NCI-H1436 treated with DMSO at 0.1 percent for 48 hours (cell line): ENCODE measurements around the gene STMND1.
"Not testable (repeated sequence)": the region's sequence is repeated elsewhere in the genome, so short reads cannot be mapped to it uniquely, and the experiment has no call there.

ENCODE experiments used
- DNase-seq: peaks from one replicate; lab custom pipeline; 2025; lab: John Stamatoyannopoulos, UW

The STMND1 gene

GRCh38 chr6:17101422-17102257 is at the start of gene STMND1:
STMND1 (plus strand) TSS chr6:17102050; CDS start chr6:17102258, 208 bp downstream.
- DNase-seq: no peak

GRCh38 chr6:17054647-17055046 is 47.2 kb upstream of the STMND1 start:
- DNase-seq: no peak

DNA sequence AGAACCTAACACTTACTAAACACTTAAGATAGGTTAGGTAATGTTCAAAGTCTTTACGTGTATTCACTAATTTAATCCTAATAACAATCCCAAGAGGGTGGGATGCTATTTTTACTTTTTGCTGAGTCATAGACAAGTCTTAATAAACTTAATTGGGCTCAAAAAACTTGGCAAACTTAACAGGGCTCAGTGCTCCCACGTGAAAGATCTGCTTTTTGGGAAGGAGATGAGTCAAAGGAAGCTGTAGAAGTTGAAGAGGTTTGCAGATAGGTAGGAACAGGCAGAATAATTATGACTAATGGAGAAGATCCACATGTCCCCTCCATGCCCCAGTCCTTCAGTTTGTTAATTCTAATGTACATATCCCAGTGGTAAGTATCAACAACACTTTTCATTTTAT is 44.5 kb upstream of the STMND1 start:
- DNase-seq: no peak

DNA sequence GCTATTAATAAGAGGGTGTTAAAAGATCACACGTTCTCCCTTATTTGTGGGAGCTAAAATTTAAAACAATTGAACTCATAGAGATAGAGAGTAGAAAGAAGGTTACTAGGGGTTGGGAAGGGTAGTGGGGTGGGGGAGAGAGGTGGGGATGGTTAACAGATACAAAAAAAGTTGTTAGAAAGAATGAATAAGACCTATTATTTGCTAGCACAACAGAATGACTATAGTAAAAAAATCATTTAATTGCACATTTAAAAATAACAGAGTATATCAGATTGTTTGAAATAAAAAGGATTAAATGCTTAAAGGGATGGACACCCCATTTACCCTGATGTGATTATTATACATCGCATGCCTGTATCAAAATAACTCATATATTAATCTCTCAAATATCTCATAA is 43.3 kb upstream of the STMND1 start:
- DNase-seq: no peak

GRCh38 chr6:17059022-17059421 is 42.8 kb upstream of the STMND1 start:
- DNase-seq: no peak

GRCh38 chr6:17059850-17060249 is 42.0 kb upstream of the STMND1 start:
- DNase-seq: no peak

GRCh38 chr6:17061097-17061496 is 40.8 kb upstream of the STMND1 start:
- DNase-seq: no peak

- DNase-seq: no peak
Measured at GRCh38 chr6:17062871-17063440, 38.9 kb upstream of the STMND1 start.

- DNase-seq: no peak
Measured at GRCh38 chr6:17064975-17065374, 36.9 kb upstream of the STMND1 start.

DNA sequence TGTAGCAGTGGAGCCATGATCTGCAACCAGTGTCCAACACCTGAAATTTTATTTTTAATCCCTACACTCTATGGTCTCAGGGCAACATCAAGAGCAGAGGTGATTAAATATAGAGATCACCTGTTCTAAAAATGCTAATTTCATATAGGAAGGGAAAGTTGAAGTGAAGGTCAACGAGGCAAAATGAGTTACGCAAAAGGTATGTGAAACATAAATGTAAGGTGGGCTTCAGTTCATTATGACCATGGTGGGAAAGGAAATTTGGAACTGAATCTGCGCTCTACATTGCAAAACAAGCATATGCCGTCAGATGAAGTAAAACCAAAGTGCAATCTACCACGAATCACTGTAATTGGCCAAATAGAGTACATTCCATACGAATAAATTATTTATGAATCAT is 35.2 kb upstream of the STMND1 start:
- DNase-seq: no peak

DNA sequence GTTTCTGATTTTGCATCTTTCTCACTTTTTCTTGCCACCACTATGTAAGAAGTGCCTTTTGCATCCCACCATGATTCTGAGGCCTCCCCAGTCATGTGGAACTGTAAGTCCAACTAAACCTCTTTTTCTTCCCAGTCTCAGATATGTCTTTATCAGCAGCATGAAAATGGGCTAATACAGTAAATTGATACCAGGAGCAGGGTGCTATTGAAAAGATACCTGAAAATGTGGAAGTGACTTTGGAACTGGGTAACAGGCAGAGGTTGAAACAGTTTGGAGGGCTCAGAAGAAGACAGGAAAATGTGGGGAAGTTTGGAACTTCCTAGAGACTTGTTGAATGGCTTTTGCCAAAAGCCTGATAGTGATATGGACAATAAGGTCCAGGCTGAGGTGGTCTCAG is 32.9 kb upstream of the STMND1 start:
- DNase-seq: not testable (repeated sequence)

DNA sequence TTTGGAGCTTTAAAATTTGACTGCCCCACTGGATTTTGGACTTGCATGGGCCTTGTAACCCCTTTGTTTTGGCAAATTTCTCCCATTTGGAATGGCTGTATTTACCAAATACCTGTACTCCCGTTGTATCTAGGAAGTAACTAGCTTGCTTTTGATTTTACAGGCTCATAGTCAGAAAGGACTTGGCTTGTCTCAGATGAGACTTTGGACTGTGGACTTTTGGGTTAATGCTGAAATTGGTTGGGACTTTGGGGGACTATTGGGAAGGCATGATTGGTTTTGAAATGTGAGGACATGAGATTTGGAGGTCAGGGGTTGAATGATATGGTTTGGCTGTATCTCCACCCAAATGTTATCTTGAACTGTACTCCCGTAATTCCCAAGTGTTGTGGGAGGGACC is 31.4 kb upstream of the STMND1 start:
- not testable (repeated sequence) for DNase-seq

- DNase-seq: not testable (repeated sequence)
Measured at GRCh38 chr6:17073596-17073995, 28.3 kb upstream of the STMND1 start.

GRCh38 chr6:17081273-17081672 is 20.6 kb upstream of the STMND1 start:
- DNase-seq: no peak

DNA sequence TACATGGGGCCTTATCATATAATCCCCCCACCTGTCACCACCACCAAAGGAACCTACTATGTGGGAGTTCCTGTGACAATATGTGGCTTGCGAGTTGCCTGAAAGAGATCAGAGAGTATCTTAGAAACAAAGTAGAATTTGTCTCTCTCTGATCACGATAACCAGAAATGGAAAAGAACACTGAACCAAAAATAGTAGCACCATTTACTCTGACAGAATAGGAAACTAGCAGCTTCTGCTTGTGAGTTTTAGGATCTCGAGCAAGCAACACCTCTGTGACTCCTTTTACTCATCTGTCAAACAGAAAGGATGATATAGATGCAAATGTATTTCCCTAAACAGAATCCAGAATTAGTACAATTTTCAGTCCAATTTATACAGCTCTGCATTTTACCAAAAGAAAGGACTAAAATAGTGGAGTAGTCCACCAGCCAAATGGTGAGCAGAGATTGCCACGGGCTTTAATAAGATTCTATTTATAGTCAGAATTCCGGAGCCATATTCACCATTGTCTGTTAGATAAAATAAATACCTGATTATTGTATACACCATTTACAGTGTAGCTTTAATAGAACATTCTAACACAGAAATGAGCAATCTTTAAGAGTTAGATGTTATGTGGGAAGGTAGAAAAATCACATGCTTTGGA is 19.9 kb upstream of the STMND1 start:
- no peak for DNase-seq

- DNase-seq: no peak
Measured at GRCh38 chr6:17083397-17083796, 18.5 kb upstream of the STMND1 start.

DNA sequence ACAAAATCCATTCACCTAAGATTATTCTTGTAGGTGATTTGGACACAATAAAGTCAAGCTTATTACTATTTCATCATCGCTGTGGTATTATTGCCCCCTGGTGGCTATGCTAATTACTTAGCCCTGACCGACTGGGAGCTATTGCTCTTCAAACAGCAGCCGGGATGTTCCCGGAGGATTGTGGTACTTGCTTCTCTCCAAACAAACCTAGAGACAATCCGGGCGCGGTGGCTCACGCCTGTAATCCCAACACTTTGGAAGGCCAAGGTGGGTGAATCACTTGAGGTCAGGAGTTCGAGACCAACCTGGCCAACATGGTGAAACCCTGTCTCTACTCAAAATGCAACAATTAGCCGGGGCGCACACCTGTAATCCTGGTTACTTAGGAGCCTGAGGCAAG is 15.4 kb upstream of the STMND1 start:
- DNase-seq: no peak

DNA sequence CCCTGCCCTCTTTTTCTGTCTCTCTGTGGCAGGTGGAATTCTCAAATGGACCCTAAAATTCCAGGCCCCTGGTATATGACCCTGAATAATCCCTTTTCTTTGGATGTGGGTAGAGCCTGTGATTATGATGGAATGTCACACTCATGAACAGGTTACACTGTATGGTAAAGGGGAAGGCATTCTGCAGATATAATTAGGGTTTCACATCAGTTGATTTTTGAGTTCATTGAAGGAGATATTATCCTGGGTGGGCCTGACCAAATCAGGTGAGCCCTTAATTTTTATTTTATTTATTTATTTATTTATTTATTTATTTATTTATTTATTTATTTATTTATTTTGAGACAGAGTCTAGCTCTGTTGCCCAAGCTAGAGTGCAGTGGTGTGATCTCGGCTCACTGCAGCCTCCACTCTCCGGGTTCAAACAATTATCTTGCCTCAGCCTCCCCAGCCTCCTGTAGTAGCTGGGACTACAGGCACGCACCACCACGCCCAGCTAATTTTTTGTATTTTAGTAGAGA is 13.7 kb upstream of the STMND1 start:
- DNase-seq: no peak

DNA sequence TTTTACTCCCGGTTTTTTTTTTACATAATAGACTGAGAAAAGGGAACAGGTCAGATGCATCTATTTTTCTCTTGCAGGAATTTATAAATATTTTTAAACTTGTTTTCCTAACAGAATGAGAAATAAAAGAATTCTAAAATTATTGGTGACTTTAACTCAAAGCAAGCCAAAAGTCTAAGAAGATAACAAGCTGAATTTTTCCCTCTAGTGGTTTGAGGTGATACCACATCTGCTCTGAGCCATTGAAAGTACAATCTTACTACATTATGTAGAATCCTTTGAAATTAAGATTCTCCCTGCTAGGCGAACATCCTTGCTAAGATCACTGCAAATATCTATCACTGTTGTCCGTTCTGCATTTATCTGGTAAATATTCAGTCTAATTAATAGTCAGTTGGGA is 10.7 kb upstream of the STMND1 start:
- no peak for DNase-seq

DNA sequence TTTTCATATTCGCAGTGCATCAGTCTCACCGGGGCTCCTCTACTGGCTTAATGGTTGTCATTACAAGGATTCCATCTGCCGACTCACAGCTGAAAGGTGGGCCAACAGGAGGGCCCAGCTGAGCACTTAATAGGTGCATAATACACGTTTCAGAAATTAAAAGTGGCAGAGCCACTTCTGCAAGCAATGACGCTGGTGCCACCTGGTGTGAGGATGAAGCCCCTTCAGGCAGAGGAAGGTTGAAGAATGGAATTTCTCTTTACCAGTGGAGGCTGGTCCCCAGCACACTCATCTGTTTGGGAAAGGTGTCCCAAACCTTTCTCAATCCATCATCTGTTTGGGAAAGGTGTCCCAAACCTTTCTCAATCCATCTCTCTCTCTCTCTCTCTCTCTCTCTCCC is 8.2 kb upstream of the STMND1 start:
- no peak for DNase-seq

DNA sequence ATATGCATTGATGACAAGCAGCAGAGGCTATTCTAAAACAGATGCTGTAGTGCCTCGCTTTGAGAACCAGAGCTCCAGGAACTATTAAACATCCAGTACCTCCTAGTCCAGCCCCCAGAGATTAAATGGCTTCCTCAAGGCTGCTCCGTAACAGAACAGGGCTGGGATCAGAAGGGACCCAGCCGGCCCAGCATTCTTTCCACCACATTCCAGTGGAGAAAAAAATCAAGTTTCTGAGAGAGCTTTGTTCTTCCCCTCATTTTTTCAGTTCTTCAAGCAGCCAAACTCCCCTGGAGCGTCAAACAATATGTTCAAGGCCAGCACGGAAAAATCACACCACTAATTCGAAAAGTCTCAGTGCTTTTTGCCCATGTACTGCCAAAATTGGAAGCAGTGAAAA is 5.8 kb upstream of the STMND1 start:
- DNase-seq: no peak

DNA sequence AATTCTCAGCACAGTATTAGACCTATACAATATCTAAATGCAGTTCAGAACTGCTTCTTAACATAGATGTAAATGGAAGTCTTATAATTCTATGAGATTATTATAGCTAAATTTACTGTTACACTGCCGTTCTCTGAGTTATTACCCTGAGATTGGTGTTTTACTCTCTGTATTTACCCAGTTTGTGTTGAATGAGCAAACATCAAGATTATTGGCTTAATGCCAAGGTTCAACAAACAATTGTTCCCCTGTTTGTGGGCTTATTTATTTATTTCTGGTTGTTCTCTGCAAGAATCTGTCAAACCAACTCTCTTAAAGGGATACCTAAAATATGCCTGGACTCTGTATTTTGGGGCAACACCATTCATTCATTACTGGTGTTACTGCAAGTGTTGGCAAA is 5.2 kb upstream of the STMND1 start:
- no peak for DNase-seq

DNA sequence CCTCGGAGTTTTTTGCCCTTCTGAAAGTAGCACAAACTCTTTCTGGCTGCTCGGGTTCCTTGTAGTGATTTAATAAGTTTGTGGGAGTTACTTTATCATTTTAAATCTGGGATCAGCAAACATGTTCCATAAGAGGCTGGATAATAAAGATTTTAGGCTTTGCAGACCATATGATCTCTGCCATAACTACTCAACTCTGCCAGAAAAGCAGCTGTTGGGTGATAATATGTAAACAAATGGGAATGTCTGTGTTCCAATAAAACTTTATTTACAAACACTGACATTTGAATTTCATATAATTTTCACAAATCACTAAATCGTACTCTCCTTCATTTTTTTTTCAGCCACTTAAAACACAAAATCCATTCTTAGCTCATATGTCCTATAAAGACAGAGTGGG is 3.9 kb upstream of the STMND1 start:
- DNase-seq: no peak
